CD14-positive monocyte (primary cell): ENCODE results near the gene KRTAP20-4. TPM values are rescaled to one million over a fixed set of nuclear protein-coding genes. Genes with fewer than 3 reads are reported as not detected.

Experiments
- DNase-seq, 3 donors: peaks; one replicate each; pipeline ENCODE4 v3.0.0-alpha.2; 2011 to 2022
- H2AFZ ChIP-seq: 2 replicates; pipeline ENCODE4 v1.6.0; 2012; ENCODE audit warnings: mild to moderate bottlenecking, low read depth, low read length, inconsistent platforms; ENCODE audit not compliant: insufficient read depth, poor library complexity, severe bottlenecking
- H3K27ac ChIP-seq, 2 donors: 1 replicate in 1 of 2; 2 replicates in 1 of 2; pipeline ENCODE4 v1.5.1; 2012 to 2013; ENCODE audit warnings: low read length in 2 of 2, control low read depth in 1 of 2, inconsistent platforms in 1 of 2, low read depth in 1 of 2, mild to moderate bottlenecking in 1 of 2
- H3K27me3 ChIP-seq, 2 donors: one replicate each; pipeline versions ENCODE4 v1.6.0 to v1.6.1; 2011 to 2013; ENCODE audit warnings: low read length in 2 of 2; ENCODE audit not compliant: control insufficient read depth in 2 of 2, insufficient read depth in 2 of 2
- H3K36me3 ChIP-seq, 2 donors: replicated peaks in 1 of 2; 1 replicate in 1 of 2; 2 replicates in 1 of 2; pipeline versions ENCODE4 v1.5.1 to v1.6.1; 2012 to 2013; ENCODE audit warnings: low read length in 2 of 2, control low read depth in 1 of 2, inconsistent platforms in 1 of 2, mild to moderate bottlenecking in 1 of 2; ENCODE audit not compliant: insufficient read depth in 2 of 2, control insufficient read depth in 1 of 2
- H3K4me1 ChIP-seq, 2 donors: 1 replicate in 1 of 2; 2 replicates in 1 of 2; pipeline versions ENCODE4 v1.5.1 to v1.6.1; 2012 to 2013; ENCODE audit warnings: low read length in 2 of 2, control low read depth in 1 of 2, inconsistent platforms in 1 of 2, mild to moderate bottlenecking in 1 of 2, moderate library complexity in 1 of 2; ENCODE audit not compliant: insufficient read depth in 2 of 2, control insufficient read depth in 1 of 2
- H3K4me2 ChIP-seq: replicated peaks from 2 replicates; pipeline ENCODE3; 2012; ENCODE audit warnings: low read length, moderate library complexity, mild to moderate bottlenecking; ENCODE audit not compliant: poor library complexity, severe bottlenecking; ENCODE audit errors: extremely low read depth
- H3K4me3 ChIP-seq, 3 experiments: fragments of 200-600 bp in 1 of 3; sonication (generic) in 1 of 3; replicated peaks in 1 of 3; 1 replicate in 2 of 3; 2 replicates in 1 of 3; pipeline ENCODE4 v1.5.1; 2011 to 2013; ENCODE audit warnings: low read length in 3 of 3, mild to moderate bottlenecking in 3 of 3, control low read depth in 2 of 3, low read depth in 2 of 3, inconsistent platforms in 1 of 3, moderate library complexity in 1 of 3
- H3K79me2 ChIP-seq: 2 replicates; pipeline ENCODE4 v1.6.0; 2012; ENCODE audit warnings: mild to moderate bottlenecking, control low read depth, inconsistent platforms, low read length, moderate library complexity; ENCODE audit not compliant: insufficient read depth
- H3K9ac ChIP-seq: 2 replicates; pipeline ENCODE4 v1.6.0; 2017; ENCODE audit warnings: low read length, mild to moderate bottlenecking; ENCODE audit not compliant: insufficient read depth, poor library complexity, severe bottlenecking
- H3K9me3 ChIP-seq, 2 donors: replicated peaks in 1 of 2; 1 replicate in 1 of 2; 2 replicates in 1 of 2; pipeline versions ENCODE4 v1.5.1 to v1.6.1; 2012 to 2013; ENCODE audit warnings: low read length in 2 of 2, control low read depth in 1 of 2; ENCODE audit not compliant: control insufficient read depth in 1 of 2, insufficient read depth in 1 of 2
- H4K20me1 ChIP-seq: 2 replicates; pipeline ENCODE4 v1.6.0; 2012; ENCODE audit warnings: mild to moderate bottlenecking, low read length, control low read depth, moderate library complexity; ENCODE audit not compliant: insufficient read depth
- H3K27ac Mint-ChIP-seq, 7 donors: one replicate each; pipeline ENCODE4 v1.8.0; 2020; ENCODE audit warnings: mild to moderate bottlenecking in 7 of 7, mixed read lengths in 7 of 7, moderate library complexity in 6 of 7, inconsistent platforms in 2 of 7
- H3K27me3 Mint-ChIP-seq, 3 donors: one replicate each; pipeline ENCODE4 v1.8.0; 2021 to 2022; ENCODE audit warnings: low read depth in 3 of 3, mild to moderate bottlenecking in 3 of 3, mixed read lengths in 3 of 3, moderate library complexity in 3 of 3, inconsistent platforms in 1 of 3
- H3K36me3 Mint-ChIP-seq, 2 donors: one replicate each; pipeline ENCODE4 v1.8.0; 2020; ENCODE audit warnings: mixed read lengths in 2 of 2, inconsistent platforms in 1 of 2, mild to moderate bottlenecking in 1 of 2
- H3K4me1 Mint-ChIP-seq: one replicate; pipeline ENCODE4 v1.8.0; 2020; ENCODE audit warnings: mild to moderate bottlenecking, mixed read lengths
- H3K4me3 Mint-ChIP-seq, 2 donors: one replicate each; pipeline ENCODE4 v1.8.0; 2020; ENCODE audit warnings: mild to moderate bottlenecking in 2 of 2, mixed read lengths in 2 of 2, moderate library complexity in 1 of 2
- H3K9me3 Mint-ChIP-seq, 7 donors: one replicate each; pipeline ENCODE4 v1.8.0; 2020 to 2022; ENCODE audit warnings: mixed read lengths in 7 of 7, mild to moderate bottlenecking in 6 of 7, moderate library complexity in 6 of 7, inconsistent platforms in 2 of 7
- CTCF ChIP-seq: fragments of 200-600 bp; IDR thresholded peaks from one replicate; pipeline ENCODE4 v1.8.0; 2022; ENCODE audit warnings: antibody characterized with exemption, mild to moderate bottlenecking
- WGBS: methylation state at CpG from one replicate; pipeline ENCODE4 v1.1.5; 2013; ENCODE audit warnings: missing lambda C conversion rate; ENCODE audit not compliant: insufficient coverage; 5-methylcytosine and 5-hydroxymethylcytosine counted together
- intact Hi-C, 2 donors: fragments of 100-400 bp; cut with micrococcal nuclease; formaldehyde crosslinking; loops; one replicate each; pipeline versions ENCODE4 v1.15.0 to v1.15.1; 2023
- polyA plus RNA-seq, 3 donors: library from polyadenylated mRNA; depleted of rRNA in 1 of 3; unstranded in 2 of 3; stranded (reverse) in 1 of 3; fragments of 300-500 nt in 2 of 3; fragments of >200 nt in 1 of 3; fragmentation: Illumina TruSeq in 2 of 3; gene quantifications; 1 replicate in 2 of 3; 2 replicates in 1 of 3; pipeline ENCODE4 v1.2.3, GENCODE V29; 2012 to 2021

Gene KRTAP20-4
- polyA plus RNA-seq, 3 donors = not detected

GRCh38 chr21:30592140-30592539 lies 28.3 kb upstream of the KRTAP20-4 start, which contains the start of gene KRTAP6-3:
KRTAP6-3 (plus strand) TSS chr21:30592440; CDS start chr21:30592446, 6 bp downstream.
- Histone ChIP-seq H3K79me2 (no peaks in the 10 kb centered on the region), H3K27ac (no peak within 1 kb of the TSS), H3K4me2 (no peak within 1 kb of the TSS), H3K4me1 (no peaks in the 10 kb centered on the region), H2AFZ (no peak within 1 kb of the TSS), H4K20me1 (no peaks in the 10 kb centered on the region), H3K36me3 (no peaks in the 10 kb centered on the region), H3K9me3 (peaks cover 0 to 4% of the 10 kb centered on the region in 2 donors), H3K9ac (no peak within 1 kb of the TSS), H3K27me3 (no peaks in the 10 kb centered on the region), H3K4me3 (no peak within 1 kb of the TSS)
- Mint-ChIP-seq H3K36me3 (no peaks in the 10 kb centered on the region), H3K27ac (no peak within 1 kb of the TSS), H3K9me3 (peaks cover 0 to 4% (median 2%) of the 10 kb centered on the region in 7 donors), H3K4me3 (no peak within 1 kb of the TSS), H3K4me1 (no peaks in the 10 kb centered on the region), H3K27me3 (no peaks in the 10 kb centered on the region)
- TF ChIP-seq CTCF = no peak
- 100% methylated on average over 2 of the region's 4 CpGs for WGBS
- intact Hi-C loops = no loop called here
- no peak for DNase-seq

GRCh38 chr21:30598802-30599201 lies 21.6 kb upstream of the KRTAP20-4 start, which contains the start of gene KRTAP6-2:
KRTAP6-2 (minus strand) TSS chr21:30598902; CDS start chr21:30598874, 28 bp downstream.
- Histone ChIP-seq H3K27me3 (no peaks in the 10 kb centered on the region), H3K27ac (no peak within 1 kb of the TSS), H3K9ac (no peak within 1 kb of the TSS), H3K4me1 (no peaks in the 10 kb centered on the region), H3K4me2 (no peak within 1 kb of the TSS), H4K20me1 (no peaks in the 10 kb centered on the region), H3K79me2 (no peaks in the 10 kb centered on the region), H3K36me3 (no peaks in the 10 kb centered on the region), H3K4me3 (no peak within 1 kb of the TSS), H3K9me3 (peaks cover 13 to 27% of the 10 kb centered on the region in 2 donors), H2AFZ (no peak within 1 kb of the TSS)
- WGBS = 93% methylated on average over 5 of the region's 6 CpGs
- Mint-ChIP-seq H3K4me1 (no peaks in the 10 kb centered on the region), H3K27me3 (no peaks in the 10 kb centered on the region), H3K9me3 (peaks cover 5 to 9% (median 6%) of the 10 kb centered on the region in 7 donors), H3K27ac (peak within 1 kb of the TSS in 1 of 7 donors; percentile 57), H3K36me3 (no peaks in the 10 kb centered on the region), H3K4me3 (no peak within 1 kb of the TSS)
- intact Hi-C loops = no loop called here
- DNase-seq = no peak
- TF ChIP-seq CTCF = no peak
